ENCODE results near the gene TYK2. TPM values are rescaled to one million over a fixed set of nuclear protein-coding genes. Genes with fewer than 3 reads are reported as not detected.
"Not testable (repeated sequence)": the region's sequence is repeated elsewhere in the genome, so short reads cannot be mapped to it uniquely, and the experiment has no call there.

The TYK2 gene
- total RNA-seq, 1 experiment from 2014 or later: 66.4 TPM

DNA sequence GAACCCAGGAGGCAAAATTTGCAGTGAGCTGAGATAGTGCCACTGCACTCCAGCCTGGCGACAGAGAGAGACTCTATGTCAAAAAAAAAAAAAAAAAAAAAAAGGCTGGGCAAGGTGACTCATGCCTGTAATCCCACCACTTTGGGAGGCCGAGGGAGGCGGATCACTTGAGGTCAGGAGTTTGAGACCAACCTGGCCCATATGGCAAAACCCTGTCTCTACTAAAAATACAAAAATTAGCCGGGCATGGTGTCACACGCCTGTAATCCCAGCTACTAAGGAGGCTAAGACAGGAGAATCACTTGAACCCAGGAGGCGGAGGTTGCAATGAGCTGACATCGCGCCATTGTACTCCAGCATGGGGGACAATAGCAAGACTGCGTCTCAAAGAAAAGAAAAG, 43.6 kb downstream of the TYK2 start:
- DNase-seq (ENCODE audit: low spot score); POLR2A ChIA-PET; H3K36me3 Mint-ChIP-seq; H3K4me3 Mint-ChIP-seq; ATAC-seq; H3K27ac Mint-ChIP-seq; H3K9me3 Mint-ChIP-seq; H3K27me3 Mint-ChIP-seq (ENCODE audit: low read depth): not testable (repeated sequence)
- H3K4me1 Mint-ChIP-seq: peaks cover 39% of the 10 kb centered on the region
- CTCF ChIA-PET: interaction anchor here (1.4 to 3.7 kb wide), 4 partner anchors 17 to 52 kb away, joined by 4 to 24 read pairs (median 8); partner anchors contain the start of gene TYK2

DNA sequence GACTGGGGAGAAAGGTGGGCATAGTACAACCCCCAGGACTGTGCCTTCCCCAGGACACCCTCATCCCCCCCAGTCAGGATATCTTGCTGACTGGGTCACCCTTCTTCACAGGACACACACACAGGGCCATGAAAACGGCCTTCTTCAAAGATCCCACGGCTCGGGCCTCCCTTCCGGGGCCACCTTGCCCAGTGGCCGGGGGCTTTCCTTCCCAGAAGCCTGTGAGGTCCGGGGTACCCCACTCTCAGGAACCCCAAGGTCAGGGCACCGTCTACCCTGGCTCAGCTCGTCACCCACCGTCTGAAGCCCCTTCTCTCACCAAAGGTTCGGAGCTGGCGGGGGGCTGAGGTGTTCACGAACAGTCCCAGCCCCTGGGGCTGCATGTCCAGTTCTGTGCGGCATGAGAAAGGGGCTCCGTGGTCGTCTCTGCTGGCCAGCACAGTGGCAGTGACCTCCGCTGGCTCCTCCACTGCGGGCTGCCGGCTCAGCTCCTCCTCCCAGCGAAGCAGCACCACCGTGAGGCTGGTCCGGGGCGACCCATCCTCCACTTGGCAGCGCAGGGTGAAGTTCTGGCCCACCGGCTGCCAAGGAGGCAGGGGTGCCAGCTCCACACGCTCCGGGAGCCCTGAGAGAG, 44.9 kb downstream of the TYK2 start:
- TF ChIP-seq ATF1 (CRISPR knock-in tag; IDR thresholded peaks at IDR 0.05) (no peak), CREB1 (CRISPR knock-in tag; IDR thresholded peaks at IDR 0.05) (no peak), NR3C1 (CRISPR knock-in tag; conservative IDR thresholded peaks at IDR 0.05; ENCODE audit: low read depth) (no peak), ZNF232 (CRISPR knock-in tag; IDR thresholded peaks at IDR 0.05) (no peak), ZNF263 (CRISPR knock-in tag; IDR thresholded peaks at IDR 0.05; ENCODE audit: low read depth) (no peak)
- TF ChIP-seq, protein P1, sequence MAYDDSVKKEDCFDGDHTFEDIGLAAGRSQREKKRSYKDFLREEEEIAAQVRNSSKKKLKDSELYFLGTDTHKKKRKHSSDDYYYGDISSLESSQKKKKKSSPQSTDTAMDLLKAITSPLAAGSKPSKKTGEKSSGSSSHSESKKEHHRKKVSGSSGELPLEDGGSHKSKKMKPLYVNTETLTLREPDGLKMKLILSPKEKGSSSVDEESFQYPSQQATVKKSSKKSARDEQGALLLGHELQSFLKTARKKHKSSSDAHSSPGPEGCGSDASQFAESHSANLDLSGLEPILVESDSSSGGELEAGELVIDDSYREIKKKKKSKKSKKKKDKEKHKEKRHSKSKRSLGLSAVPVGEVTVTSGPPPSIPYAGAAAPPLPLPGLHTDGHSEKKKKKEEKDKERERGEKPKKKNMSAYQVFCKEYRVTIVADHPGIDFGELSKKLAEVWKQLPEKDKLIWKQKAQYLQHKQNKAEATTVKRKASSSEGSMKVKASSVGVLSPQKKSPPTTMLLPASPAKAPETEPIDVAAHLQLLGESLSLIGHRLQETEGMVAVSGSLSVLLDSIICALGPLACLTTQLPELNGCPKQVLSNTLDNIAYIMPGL (CRISPR knock-in tag; IDR thresholded peaks at IDR 0.05): no peak
- TF ChIP-seq, protein P2, sequence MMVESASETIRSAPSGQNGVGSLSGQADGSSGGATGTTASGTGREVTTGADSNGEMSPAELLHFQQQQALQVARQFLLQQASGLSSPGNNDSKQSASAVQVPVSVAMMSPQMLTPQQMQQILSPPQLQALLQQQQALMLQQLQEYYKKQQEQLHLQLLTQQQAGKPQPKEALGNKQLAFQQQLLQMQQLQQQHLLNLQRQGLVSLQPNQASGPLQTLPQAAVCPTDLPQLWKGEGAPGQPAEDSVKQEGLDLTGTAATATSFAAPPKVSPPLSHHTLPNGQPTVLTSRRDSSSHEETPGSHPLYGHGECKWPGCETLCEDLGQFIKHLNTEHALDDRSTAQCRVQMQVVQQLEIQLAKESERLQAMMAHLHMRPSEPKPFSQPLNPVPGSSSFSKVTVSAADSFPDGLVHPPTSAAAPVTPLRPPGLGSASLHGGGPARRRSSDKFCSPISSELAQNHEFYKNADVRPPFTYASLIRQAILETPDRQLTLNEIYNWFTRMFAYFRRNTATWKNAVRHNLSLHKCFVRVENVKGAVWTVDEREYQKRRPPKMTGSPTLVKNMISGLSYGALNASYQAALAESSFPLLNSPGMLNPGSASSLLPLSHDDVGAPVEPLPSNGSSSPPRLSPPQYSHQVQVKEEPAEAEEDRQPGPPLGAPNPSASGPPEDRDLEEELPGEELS (CRISPR knock-in tag; IDR thresholded peaks at IDR 0.05): no peak
- TF ChIP-seq, protein P3, sequence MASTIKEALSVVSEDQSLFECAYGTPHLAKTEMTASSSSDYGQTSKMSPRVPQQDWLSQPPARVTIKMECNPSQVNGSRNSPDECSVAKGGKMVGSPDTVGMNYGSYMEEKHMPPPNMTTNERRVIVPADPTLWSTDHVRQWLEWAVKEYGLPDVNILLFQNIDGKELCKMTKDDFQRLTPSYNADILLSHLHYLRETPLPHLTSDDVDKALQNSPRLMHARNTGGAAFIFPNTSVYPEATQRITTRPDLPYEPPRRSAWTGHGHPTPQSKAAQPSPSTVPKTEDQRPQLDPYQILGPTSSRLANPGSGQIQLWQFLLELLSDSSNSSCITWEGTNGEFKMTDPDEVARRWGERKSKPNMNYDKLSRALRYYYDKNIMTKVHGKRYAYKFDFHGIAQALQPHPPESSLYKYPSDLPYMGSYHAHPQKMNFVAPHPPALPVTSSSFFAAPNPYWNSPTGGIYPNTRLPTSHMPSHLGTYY (CRISPR knock-in tag; IDR thresholded peaks at IDR 0.05): no peak
- TF ChIP-seq, protein P4, sequence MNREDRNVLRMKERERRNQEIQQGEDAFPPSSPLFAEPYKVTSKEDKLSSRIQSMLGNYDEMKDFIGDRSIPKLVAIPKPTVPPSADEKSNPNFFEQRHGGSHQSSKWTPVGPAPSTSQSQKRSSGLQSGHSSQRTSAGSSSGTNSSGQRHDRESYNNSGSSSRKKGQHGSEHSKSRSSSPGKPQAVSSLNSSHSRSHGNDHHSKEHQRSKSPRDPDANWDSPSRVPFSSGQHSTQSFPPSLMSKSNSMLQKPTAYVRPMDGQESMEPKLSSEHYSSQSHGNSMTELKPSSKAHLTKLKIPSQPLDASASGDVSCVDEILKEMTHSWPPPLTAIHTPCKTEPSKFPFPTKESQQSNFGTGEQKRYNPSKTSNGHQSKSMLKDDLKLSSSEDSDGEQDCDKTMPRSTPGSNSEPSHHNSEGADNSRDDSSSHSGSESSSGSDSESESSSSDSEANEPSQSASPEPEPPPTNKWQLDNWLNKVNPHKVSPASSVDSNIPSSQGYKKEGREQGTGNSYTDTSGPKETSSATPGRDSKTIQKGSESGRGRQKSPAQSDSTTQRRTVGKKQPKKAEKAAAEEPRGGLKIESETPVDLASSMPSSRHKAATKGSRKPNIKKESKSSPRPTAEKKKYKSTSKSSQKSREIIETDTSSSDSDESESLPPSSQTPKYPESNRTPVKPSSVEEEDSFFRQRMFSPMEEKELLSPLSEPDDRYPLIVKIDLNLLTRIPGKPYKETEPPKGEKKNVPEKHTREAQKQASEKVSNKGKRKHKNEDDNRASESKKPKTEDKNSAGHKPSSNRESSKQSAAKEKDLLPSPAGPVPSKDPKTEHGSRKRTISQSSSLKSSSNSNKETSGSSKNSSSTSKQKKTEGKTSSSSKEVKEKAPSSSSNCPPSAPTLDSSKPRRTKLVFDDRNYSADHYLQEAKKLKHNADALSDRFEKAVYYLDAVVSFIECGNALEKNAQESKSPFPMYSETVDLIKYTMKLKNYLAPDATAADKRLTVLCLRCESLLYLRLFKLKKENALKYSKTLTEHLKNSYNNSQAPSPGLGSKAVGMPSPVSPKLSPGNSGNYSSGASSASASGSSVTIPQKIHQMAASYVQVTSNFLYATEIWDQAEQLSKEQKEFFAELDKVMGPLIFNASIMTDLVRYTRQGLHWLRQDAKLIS (CRISPR knock-in tag; IDR thresholded peaks at IDR 0.05; ENCODE audit: borderline replicate concordance): no peak
- Mint-ChIP-seq H3K4me1 (peaks cover 34% of the 10 kb centered on the region), H3K9me3 (no peaks in the 10 kb centered on the region), H3K27me3 (ENCODE audit: low read depth) (peaks cover 10% of the 10 kb centered on the region), H3K4me3 (peak overlapping the region; percentile 93), H3K36me3 (peaks cover under 1% of the 10 kb centered on the region), H3K27ac (no peak overlapping the region)
- no peak for ATAC-seq
- POLR2A ChIA-PET: interaction anchor here (0.6 kb wide), 1 partner anchor 39 kb away, joined by 7 read pairs; no protein-coding TSS in a partner anchor
- CTCF ChIA-PET: interaction anchor here (1.0 to 5.1 kb wide), 10 partner anchors 18 to 364 kb away, joined by 4 to 55 read pairs (median 10); partner anchors contain the start of genes ICAM1, ICAM5 and TYK2
- DNase-seq (ENCODE audit: low spot score): peak; percentile 52

DNA sequence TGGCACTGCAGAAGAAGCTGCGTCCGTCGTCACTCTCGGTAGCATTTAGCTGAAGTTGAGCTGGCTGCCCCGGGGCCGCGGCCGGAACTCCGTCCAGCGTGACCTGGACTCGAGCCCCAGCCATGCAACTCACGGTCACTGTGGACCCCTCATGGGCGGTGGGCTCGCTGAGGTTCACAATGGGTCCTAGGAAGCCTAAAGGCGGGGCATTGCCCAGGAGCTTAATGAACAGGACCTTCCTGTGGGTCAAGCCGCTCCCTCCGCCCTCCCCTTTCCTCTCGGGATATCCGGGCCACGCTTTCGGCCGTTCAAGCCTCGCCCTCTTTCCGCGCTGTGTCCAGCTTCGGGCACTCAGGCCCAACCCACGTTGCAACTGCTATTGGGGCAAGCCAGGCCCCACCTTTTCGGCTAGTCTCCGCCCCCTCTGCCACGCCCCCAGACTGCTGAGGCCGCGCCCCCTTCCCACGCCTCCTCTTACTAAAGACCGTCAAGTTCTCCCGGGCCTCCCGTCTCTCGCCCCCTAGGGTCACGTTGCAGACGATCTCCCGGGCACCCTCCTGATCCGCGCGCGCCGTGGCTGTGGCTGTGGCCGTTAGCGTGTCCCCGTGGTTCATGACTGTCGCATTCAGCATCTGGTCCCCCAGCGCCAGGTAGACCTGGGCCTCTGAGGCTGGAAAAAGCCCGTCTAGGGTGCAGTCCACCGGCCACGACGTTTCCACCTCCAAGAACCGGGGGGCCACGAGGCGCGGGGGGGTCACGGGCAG, 45.6 kb downstream of the TYK2 start:
- no peaks in the 10 kb centered on the region for H3K9me3 Mint-ChIP-seq
- peaks cover 30% of the 10 kb centered on the region for H3K4me1 Mint-ChIP-seq
- peaks cover 10% of the 10 kb centered on the region for H3K27me3 Mint-ChIP-seq (ENCODE audit: low read depth)
- H3K4me3 Mint-ChIP-seq: peak overlapping the region; percentile 93
- CTCF ChIA-PET: interaction anchor here (0.6 to 5.1 kb wide), 18 partner anchors 8 to 365 kb away, joined by 3 to 55 read pairs (median 7); partner anchors contain the start of genes FDX2, ICAM1, ICAM5 and TYK2
- ATAC-seq (peak; percentile 61), DNase-seq (ENCODE audit: low spot score) (peak; percentile 95)
- H3K36me3 Mint-ChIP-seq: peaks cover 7% of the 10 kb centered on the region
- POLR2A ChIA-PET: interaction anchor here (0.6 to 1.9 kb wide), 11 partner anchors 9 to 84 kb away, joined by 3 to 18 read pairs (median 5); partner anchors contain the start of genes ICAM1 and TYK2
- no peak overlapping the region for H3K27ac Mint-ChIP-seq
- TF ChIP-seq MYBL2 (CRISPR knock-in tag; IDR thresholded peaks at IDR 0.05) (no peak), RORB (CRISPR knock-in tag; IDR thresholded peaks at IDR 0.05) (no peak), KAT7 (CRISPR knock-in tag; IDR thresholded peaks at IDR 0.05; ENCODE audit: borderline replicate concordance) (no peak)
- TF ChIP-seq, protein P5, sequence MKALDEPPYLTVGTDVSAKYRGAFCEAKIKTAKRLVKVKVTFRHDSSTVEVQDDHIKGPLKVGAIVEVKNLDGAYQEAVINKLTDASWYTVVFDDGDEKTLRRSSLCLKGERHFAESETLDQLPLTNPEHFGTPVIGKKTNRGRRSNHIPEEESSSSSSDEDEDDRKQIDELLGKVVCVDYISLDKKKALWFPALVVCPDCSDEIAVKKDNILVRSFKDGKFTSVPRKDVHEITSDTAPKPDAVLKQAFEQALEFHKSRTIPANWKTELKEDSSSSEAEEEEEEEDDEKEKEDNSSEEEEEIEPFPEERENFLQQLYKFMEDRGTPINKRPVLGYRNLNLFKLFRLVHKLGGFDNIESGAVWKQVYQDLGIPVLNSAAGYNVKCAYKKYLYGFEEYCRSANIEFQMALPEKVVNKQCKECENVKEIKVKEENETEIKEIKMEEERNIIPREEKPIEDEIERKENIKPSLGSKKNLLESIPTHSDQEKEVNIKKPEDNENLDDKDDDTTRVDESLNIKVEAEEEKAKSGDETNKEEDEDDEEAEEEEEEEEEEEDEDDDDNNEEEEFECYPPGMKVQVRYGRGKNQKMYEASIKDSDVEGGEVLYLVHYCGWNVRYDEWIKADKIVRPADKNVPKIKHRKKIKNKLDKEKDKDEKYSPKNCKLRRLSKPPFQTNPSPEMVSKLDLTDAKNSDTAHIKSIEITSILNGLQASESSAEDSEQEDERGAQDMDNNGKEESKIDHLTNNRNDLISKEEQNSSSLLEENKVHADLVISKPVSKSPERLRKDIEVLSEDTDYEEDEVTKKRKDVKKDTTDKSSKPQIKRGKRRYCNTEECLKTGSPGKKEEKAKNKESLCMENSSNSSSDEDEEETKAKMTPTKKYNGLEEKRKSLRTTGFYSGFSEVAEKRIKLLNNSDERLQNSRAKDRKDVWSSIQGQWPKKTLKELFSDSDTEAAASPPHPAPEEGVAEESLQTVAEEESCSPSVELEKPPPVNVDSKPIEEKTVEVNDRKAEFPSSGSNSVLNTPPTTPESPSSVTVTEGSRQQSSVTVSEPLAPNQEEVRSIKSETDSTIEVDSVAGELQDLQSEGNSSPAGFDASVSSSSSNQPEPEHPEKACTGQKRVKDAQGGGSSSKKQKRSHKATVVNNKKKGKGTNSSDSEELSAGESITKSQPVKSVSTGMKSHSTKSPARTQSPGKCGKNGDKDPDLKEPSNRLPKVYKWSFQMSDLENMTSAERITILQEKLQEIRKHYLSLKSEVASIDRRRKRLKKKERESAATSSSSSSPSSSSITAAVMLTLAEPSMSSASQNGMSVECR (CRISPR knock-in tag; IDR thresholded peaks at IDR 0.05; ENCODE audit: borderline replicate concordance): peak; percentile 50; the same call in 1 of the 2 replicates
- TF ChIP-seq, protein P6, sequence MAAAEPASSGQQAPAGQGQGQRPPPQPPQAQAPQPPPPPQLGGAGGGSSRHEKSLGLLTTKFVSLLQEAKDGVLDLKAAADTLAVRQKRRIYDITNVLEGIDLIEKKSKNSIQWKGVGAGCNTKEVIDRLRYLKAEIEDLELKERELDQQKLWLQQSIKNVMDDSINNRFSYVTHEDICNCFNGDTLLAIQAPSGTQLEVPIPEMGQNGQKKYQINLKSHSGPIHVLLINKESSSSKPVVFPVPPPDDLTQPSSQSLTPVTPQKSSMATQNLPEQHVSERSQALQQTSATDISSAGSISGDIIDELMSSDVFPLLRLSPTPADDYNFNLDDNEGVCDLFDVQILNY (CRISPR knock-in tag; IDR thresholded peaks at IDR 0.05): no peak
